SK-N-SH treated with all-trans-retinoic acid at 6 μM for 48 hours (cell line): Measurements from ENCODE around the gene TRPV5.

Experiments used
- ATAC-seq: fragments of 200-7000 bp; cut with Tn5 transposase; 3 replicates; pipeline ENCODE4 v1.9.1; 2020; ENCODE audit warnings: mild to moderate bottlenecking, moderate library complexity
- ARNTL ChIP-seq: fragments of 450-650 bp; formaldehyde crosslinking; IDR thresholded peaks from 2 replicates; pipeline ENCODE4 v1.5.0; 2020; ENCODE audit warnings: low read depth, mild to moderate bottlenecking, moderate library complexity, borderline replicate concordance
- BACH2 ChIP-seq: fragments of 250-450 bp; sonication (Bioruptor Pico); IDR thresholded peaks from 2 replicates; pipeline ENCODE4 v1.9.0; 2021; ENCODE audit warnings: mild to moderate bottlenecking, borderline replicate concordance
- CSDC2 ChIP-seq: fragments of 250-450 bp; sonication (Bioruptor Pico); IDR thresholded peaks from 2 replicates; pipeline ENCODE4 v1.5.0; 2020; ENCODE audit warnings: mild to moderate bottlenecking, moderate library complexity
- ESRRG ChIP-seq: fragments of 250-450 bp; sonication (Bioruptor Pico); IDR thresholded peaks from 2 replicates; pipeline ENCODE4 v1.6.1; 2021; ENCODE audit warnings: mild to moderate bottlenecking
- GLIS3 ChIP-seq: fragments of 250-450 bp; sonication (Bioruptor Pico); IDR thresholded peaks from 2 replicates; pipeline ENCODE4 v1.5.0; 2020; ENCODE audit warnings: mild to moderate bottlenecking, moderate library complexity
- ISL1 ChIP-seq: fragments of 250-450 bp; sonication (Bioruptor Pico); IDR thresholded peaks from 2 replicates; pipeline ENCODE4 v2.1.2; 2022; ENCODE audit warnings: mild to moderate bottlenecking, moderate library complexity
- OSR1 ChIP-seq: fragments of 250-450 bp; sonication (Bioruptor Pico); IDR thresholded peaks from 2 replicates; pipeline ENCODE4 v1.8.0; 2022; ENCODE audit warnings: moderate library complexity, mild to moderate bottlenecking, inconsistent platforms
- PATZ1 ChIP-seq: fragments of 250-450 bp; sonication (Bioruptor Pico); IDR thresholded peaks from 2 replicates; pipeline ENCODE4 v1.8.0; 2020; ENCODE audit warnings: mild to moderate bottlenecking, moderate library complexity, borderline replicate concordance
- PPARA ChIP-seq: fragments of 250-450 bp; sonication (Bioruptor Pico); IDR thresholded peaks from 2 replicates; pipeline ENCODE4 v1.5.0; 2020; ENCODE audit warnings: mild to moderate bottlenecking, borderline replicate concordance
- RARB ChIP-seq: fragments of 250-450 bp; sonication (Bioruptor Pico); IDR thresholded peaks from 2 replicates; pipeline ENCODE4 v1.8.0; 2021; ENCODE audit warnings: mild to moderate bottlenecking, moderate library complexity
- SNAI2 ChIP-seq: fragments of 250-450 bp; sonication (Bioruptor Pico); IDR thresholded peaks from 2 replicates; pipeline ENCODE4 v1.5.0; 2020; ENCODE audit warnings: mild to moderate bottlenecking, moderate library complexity
- TCF4 ChIP-seq: fragments of 250-450 bp; sonication (Bioruptor Pico); IDR thresholded peaks from 2 replicates; pipeline ENCODE4 v1.8.0; 2021; ENCODE audit warnings: mild to moderate bottlenecking, moderate library complexity, borderline replicate concordance
- TOX ChIP-seq: fragments of 250-450 bp; sonication (Bioruptor Pico); IDR thresholded peaks from 2 replicates; pipeline ENCODE4 v1.8.0; 2021; ENCODE audit warnings: mild to moderate bottlenecking, moderate library complexity, borderline replicate concordance
- TSHZ2 ChIP-seq: fragments of 250-450 bp; sonication (Bioruptor Pico); IDR thresholded peaks from 2 replicates; pipeline ENCODE4 v1.5.0; 2020; ENCODE audit warnings: mild to moderate bottlenecking, moderate library complexity
- ZFP3 ChIP-seq: fragments of 250-450 bp; sonication (Bioruptor Pico); IDR thresholded peaks from 2 replicates; pipeline ENCODE4 v1.5.0; 2020; ENCODE audit warnings: mild to moderate bottlenecking, moderate library complexity
- ZFP30 ChIP-seq: fragments of 450-650 bp; formaldehyde crosslinking; IDR thresholded peaks from 2 replicates; pipeline ENCODE4 v1.5.0; 2022; ENCODE audit warnings: mild to moderate bottlenecking, moderate library complexity
- ZNF565 ChIP-seq: fragments of 450-650 bp; formaldehyde crosslinking; conservative IDR thresholded peaks from 2 replicates; pipeline ENCODE4 v1.5.0; 2020; ENCODE audit warnings: low read depth, mild to moderate bottlenecking, moderate library complexity
- ZNF70 ChIP-seq: fragments of 450-650 bp; formaldehyde crosslinking; IDR thresholded peaks from 2 replicates; pipeline ENCODE4 v1.5.0; 2020; ENCODE audit warnings: mild to moderate bottlenecking, moderate library complexity
- ZNF8 ChIP-seq: fragments of 450-650 bp; formaldehyde crosslinking; IDR thresholded peaks from 2 replicates; pipeline ENCODE4 v1.5.0; 2020; ENCODE audit warnings: mild to moderate bottlenecking, moderate library complexity
- TF ChIP-seq, protein P1 (sequence below): fragments of 250-450 bp; sonication (Bioruptor Pico); IDR thresholded peaks from 2 replicates; pipeline ENCODE4 v1.5.1; 2020; ENCODE audit warnings: low read depth, mild to moderate bottlenecking, moderate library complexity
- TF ChIP-seq, protein P2 (sequence below): fragments of 250-450 bp; sonication (Bioruptor Pico); IDR thresholded peaks from 2 replicates; pipeline ENCODE4 v1.5.1; 2021; ENCODE audit warnings: mild to moderate bottlenecking, moderate library complexity

TRPV5 gene

DNA sequence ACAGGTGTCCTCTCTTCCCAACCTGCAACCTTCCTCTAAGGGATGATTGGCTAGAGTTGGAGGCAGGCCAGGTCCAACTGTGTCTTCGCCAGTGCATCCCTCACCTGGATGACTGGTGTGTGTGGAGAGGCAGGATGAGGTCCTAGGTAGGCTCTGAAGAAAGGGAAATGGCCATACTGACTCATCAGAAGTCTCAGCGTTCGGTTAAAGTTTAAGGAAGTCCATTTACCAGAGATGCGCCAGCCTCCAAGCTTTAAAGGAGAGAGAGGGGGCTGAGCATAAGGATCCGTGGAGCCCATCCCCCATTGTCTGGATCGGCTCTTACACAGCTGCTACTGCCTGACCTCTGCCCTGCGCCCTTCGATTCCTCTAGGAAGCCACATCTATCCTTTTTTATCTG is 24.2 kb upstream of the TRPV5 start:
- no peak for ATAC-seq
- TF ChIP-seq ZFP3 (CRISPR knock-in tag): no peak
- no peak for TF ChIP-seq ZNF8
- no peak for TF ChIP-seq CSDC2 (CRISPR knock-in tag)
- TF ChIP-seq RARB (CRISPR knock-in tag): no peak
- TF ChIP-seq, all 23 proteins: peak for 0

DNA sequence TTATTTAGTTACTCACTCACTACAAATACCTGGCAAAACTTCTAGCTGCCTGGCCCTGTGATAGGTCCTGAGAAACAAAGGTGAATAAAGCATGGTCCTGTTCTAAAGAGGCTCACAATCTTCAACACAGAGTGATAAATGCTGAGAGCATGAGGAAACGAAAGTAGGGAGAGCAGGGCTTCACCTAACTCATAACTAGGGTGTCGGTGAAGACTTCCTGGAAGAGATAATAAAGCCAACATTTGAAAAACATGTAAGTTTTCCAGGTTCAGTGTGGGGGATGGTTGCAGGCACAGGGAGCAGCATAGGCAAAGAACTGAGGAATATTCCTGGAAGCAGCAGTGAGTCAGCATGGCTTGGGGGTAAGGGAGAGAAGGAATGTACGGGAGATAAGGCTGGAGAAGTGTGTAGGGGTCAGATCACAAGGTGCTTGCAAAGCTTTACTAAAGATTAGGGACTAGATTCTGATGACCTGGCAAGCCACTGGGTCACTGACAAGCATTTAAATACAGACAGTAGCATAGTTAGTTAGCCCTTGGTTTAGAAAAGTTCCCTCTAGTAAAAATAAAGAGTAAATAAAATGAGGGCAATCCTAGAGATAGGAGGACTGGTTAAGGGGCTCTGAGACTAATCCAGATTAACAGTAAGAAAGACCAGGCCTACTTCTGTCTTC is 23.5 kb upstream of the TRPV5 start:
- no peak for ATAC-seq

GRCh38 chr7:142954680-142955268 is 21.2 kb upstream of the TRPV5 start:
- TF ChIP-seq ESRRG (CRISPR knock-in tag) (no peak), PPARA (no peak), TSHZ2 (CRISPR knock-in tag) (no peak), TCF4 (no peak), ZNF565 (no peak), SNAI2 (no peak), BACH2 (CRISPR knock-in tag) (no peak), ZFP30 (CRISPR knock-in tag) (no peak), ARNTL (CRISPR knock-in tag) (no peak), ZFP3 (CRISPR knock-in tag) (no peak), GLIS3 (CRISPR knock-in tag) (no peak), ISL1 (CRISPR knock-in tag) (no peak), OSR1 (no peak), PATZ1 (no peak), TOX (CRISPR knock-in tag) (no peak), CSDC2 (CRISPR knock-in tag) (no peak), ZNF70 (CRISPR knock-in tag) (no peak)
- TF ChIP-seq, protein P1, sequence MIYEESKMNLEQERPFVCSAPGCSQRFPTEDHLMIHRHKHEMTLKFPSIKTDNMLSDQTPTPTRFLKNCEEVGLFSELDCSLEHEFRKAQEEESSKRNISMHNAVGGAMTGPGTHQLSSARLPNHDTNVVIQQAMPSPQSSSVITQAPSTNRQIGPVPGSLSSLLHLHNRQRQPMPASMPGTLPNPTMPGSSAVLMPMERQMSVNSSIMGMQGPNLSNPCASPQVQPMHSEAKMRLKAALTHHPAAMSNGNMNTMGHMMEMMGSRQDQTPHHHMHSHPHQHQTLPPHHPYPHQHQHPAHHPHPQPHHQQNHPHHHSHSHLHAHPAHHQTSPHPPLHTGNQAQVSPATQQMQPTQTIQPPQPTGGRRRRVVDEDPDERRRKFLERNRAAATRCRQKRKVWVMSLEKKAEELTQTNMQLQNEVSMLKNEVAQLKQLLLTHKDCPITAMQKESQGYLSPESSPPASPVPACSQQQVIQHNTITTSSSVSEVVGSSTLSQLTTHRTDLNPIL (CRISPR knock-in tag): no peak
- no peak for ATAC-seq

More for the DNA sequence above, 23.5 kb upstream of the TRPV5 start:
- TF ChIP-seq CSDC2 (CRISPR knock-in tag) (no peak), ESRRG (CRISPR knock-in tag) (no peak), ZNF565 (no peak)
- TF ChIP-seq, protein P1 (CRISPR knock-in tag): no peak
- TF ChIP-seq, protein P2, sequence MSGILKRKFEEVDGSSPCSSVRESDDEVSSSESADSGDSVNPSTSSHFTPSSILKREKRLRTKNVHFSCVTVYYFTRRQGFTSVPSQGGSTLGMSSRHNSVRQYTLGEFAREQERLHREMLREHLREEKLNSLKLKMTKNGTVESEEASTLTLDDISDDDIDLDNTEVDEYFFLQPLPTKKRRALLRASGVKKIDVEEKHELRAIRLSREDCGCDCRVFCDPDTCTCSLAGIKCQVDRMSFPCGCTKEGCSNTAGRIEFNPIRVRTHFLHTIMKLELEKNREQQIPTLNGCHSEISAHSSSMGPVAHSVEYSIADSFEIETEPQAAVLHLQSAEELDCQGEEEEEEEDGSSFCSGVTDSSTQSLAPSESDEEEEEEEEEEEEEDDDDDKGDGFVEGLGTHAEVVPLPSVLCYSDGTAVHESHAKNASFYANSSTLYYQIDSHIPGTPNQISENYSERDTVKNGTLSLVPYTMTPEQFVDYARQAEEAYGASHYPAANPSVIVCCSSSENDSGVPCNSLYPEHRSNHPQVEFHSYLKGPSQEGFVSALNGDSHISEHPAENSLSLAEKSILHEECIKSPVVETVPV (CRISPR knock-in tag): no peak
- TF ChIP-seq, all 23 proteins: peak for 0
